GF-D8 (cell line): ENCODE results near the gene NCKAP5.
"Not testable (repeated sequence)": the region's sequence is repeated elsewhere in the genome, so short reads cannot be mapped to it uniquely, and the experiment has no call there.

Experiments used
- DNase-seq: peaks from one replicate; lab custom pipeline; 2025; lab: John Stamatoyannopoulos, UW

NCKAP5 gene

GRCh38 chr2:132876745-132877391 lies 691.4 kb downstream of the NCKAP5 start:
- DNase-seq = no peak

GRCh38 chr2:132875193-132875592 lies 693.1 kb downstream of the NCKAP5 start:
- DNase-seq = no peak

GRCh38 chr2:132873738-132874137 lies 694.5 kb downstream of the NCKAP5 start:
- no peak for DNase-seq

- no peak for DNase-seq
Observed at GRCh38 chr2:132871831-132872230, 696.4 kb downstream of the NCKAP5 start.

- DNase-seq = no peak
Observed at GRCh38 chr2:132863961-132864360, 704.3 kb downstream of the NCKAP5 start.

- no peak for DNase-seq
Observed at GRCh38 chr2:132860220-132860619, 708.0 kb downstream of the NCKAP5 start.

GRCh38 chr2:132859590-132859989 lies 708.7 kb downstream of the NCKAP5 start:
- no peak for DNase-seq

GRCh38 chr2:132857319-132857718 lies 710.9 kb downstream of the NCKAP5 start:
- no peak for DNase-seq

- no peak for DNase-seq
Observed at GRCh38 chr2:132850688-132851087, 717.6 kb downstream of the NCKAP5 start.

GRCh38 chr2:132849118-132849517 lies 719.1 kb downstream of the NCKAP5 start:
- no peak for DNase-seq

- DNase-seq = no peak
Observed at GRCh38 chr2:132845339-132845738, 722.9 kb downstream of the NCKAP5 start.

- DNase-seq = no peak
Observed at GRCh38 chr2:132844585-132844984, 723.7 kb downstream of the NCKAP5 start.

- no peak for DNase-seq
Observed at GRCh38 chr2:132837769-132838168, 730.5 kb downstream of the NCKAP5 start.

- DNase-seq = no peak
Observed at GRCh38 chr2:132830321-132830827, 737.9 kb downstream of the NCKAP5 start.

- no peak for DNase-seq
Observed at GRCh38 chr2:132825601-132826000, 742.7 kb downstream of the NCKAP5 start.

- DNase-seq = no peak
Observed at GRCh38 chr2:132824716-132825115, 743.5 kb downstream of the NCKAP5 start.

- DNase-seq = no peak
Observed at GRCh38 chr2:132816234-132816633, 752.0 kb downstream of the NCKAP5 start.

- no peak for DNase-seq
Observed at GRCh38 chr2:132815516-132815915, 752.7 kb downstream of the NCKAP5 start.

- DNase-seq = no peak
Observed at GRCh38 chr2:132814651-132815050, 753.6 kb downstream of the NCKAP5 start.

GRCh38 chr2:132813422-132813821 lies 754.8 kb downstream of the NCKAP5 start:
- no peak for DNase-seq

- no peak for DNase-seq
Observed at GRCh38 chr2:132811148-132811915, 756.9 kb downstream of the NCKAP5 start.

GRCh38 chr2:132809962-132810361 lies 758.3 kb downstream of the NCKAP5 start:
- DNase-seq = not testable (repeated sequence)

- peak; percentile 6 for DNase-seq
Observed at GRCh38 chr2:132804051-132804450, 764.2 kb downstream of the NCKAP5 start.
